PC-3 (cell line): ENCODE measurements around the gene KLKB1. TPM values are rescaled to one million over a fixed set of nuclear protein-coding genes. Genes with fewer than 3 reads are reported as not detected.

Source experiments
- ATAC-seq: fragments of 200-7000 bp; cut with Tn5 transposase; 2 replicates; pipeline ENCODE4 v1.9.1; 2020; ENCODE audit warnings: mild to moderate bottlenecking, moderate library complexity
- BruUV-seq: library from RNA; stranded (reverse); fragments of 400-500 nt; replicated peaks from 2 replicates; lab custom pipeline; 2021; lab: Mats Ljungman, UMichigan
- CTCF ChIA-PET: fragments of 300-600 bp; sonication (Branson Sonifier 250); formaldehyde crosslinking; loops from one replicate; lab custom pipeline; 2022; ENCODE audit warnings: antibody characterized with exemption; lab: Charles Lee
- POLR2A ChIA-PET: fragments of 300-600 bp; sonication (Branson Sonifier 250); formaldehyde crosslinking; loops from one replicate; lab custom pipeline; 2022; ENCODE audit warnings: antibody characterized with exemption; ENCODE audit not compliant: unreplicated experiment; lab: Charles Lee
- DNase-seq: peaks from one replicate; pipeline ENCODE4 v3.0.0-alpha.2; 2015
- H2AFZ ChIP-seq: fragments of 300-600 bp; sonication (generic); 2 replicates; pipeline ENCODE4 v1.6.0; 2016; ENCODE audit warnings: antibody characterized with exemption, low read length
- H3F3A ChIP-seq: fragments of 300-600 bp; sonication (generic); one replicate; pipeline ENCODE4 v1.6.0; 2017; ENCODE audit warnings: antibody characterized with exemption, low read length, control low read depth, mild to moderate bottlenecking; ENCODE audit not compliant: unreplicated experiment
- H3K27ac ChIP-seq: fragments of 300-600 bp; sonication (generic); 2 replicates; pipeline ENCODE4 v1.5.1; 2016; ENCODE audit warnings: mild to moderate bottlenecking, low read length
- H3K27me3 ChIP-seq: fragments of 300-600 bp; sonication (generic); 2 replicates; pipeline ENCODE4 v1.6.1; 2016; ENCODE audit warnings: low read length, mixed read lengths
- H3K36me3 ChIP-seq: fragments of 300-600 bp; sonication (generic); 2 replicates; pipeline ENCODE4 v1.6.1; 2016; ENCODE audit warnings: low read depth, mixed run types, low read length, mixed read lengths
- H3K4me1 ChIP-seq: fragments of 300-600 bp; sonication (generic); 2 replicates; pipeline ENCODE4 v1.5.1; 2016; ENCODE audit warnings: low read length; ENCODE audit not compliant: insufficient read depth
- H3K4me2 ChIP-seq: fragments of 300-600 bp; sonication (generic); 2 replicates; pipeline ENCODE4 v1.6.0; 2016; ENCODE audit warnings: low read length
- H3K4me3 ChIP-seq: fragments of 300-600 bp; sonication (generic); 2 replicates; pipeline ENCODE4 v1.5.1; 2016; ENCODE audit warnings: mild to moderate bottlenecking, low read length, mixed read lengths
- H3K79me2 ChIP-seq: fragments of 300-600 bp; sonication (generic); 2 replicates; pipeline ENCODE4 v1.6.1; 2017; ENCODE audit warnings: low read length, mixed read lengths
- H3K9ac ChIP-seq: fragments of 300-600 bp; sonication (generic); 2 replicates; pipeline ENCODE4 v1.6.0; 2016; ENCODE audit warnings: mild to moderate bottlenecking, low read length
- H3K9me2 ChIP-seq: fragments of 300-600 bp; sonication (generic); replicated peaks from 2 replicates; pipeline ENCODE4 v1.6.1; 2016; ENCODE audit warnings: mixed run types, low read length, mixed read lengths
- H3K9me3 ChIP-seq: fragments of 300-600 bp; sonication (generic); 2 replicates; pipeline ENCODE4 v1.6.1; 2016; ENCODE audit warnings: low read length, mixed read lengths
- H4K20me1 ChIP-seq: fragments of 300-600 bp; sonication (generic); 2 replicates; pipeline ENCODE4 v1.6.1; 2016; ENCODE audit warnings: low read length, mixed read lengths
- EZH2 ChIP-seq: fragments of 300-600 bp; sonication (generic); IDR thresholded peaks from one replicate; pipeline ENCODE4 v1.6.1; 2017; ENCODE audit warnings: antibody characterized with exemption, mild to moderate bottlenecking, low read length; ENCODE audit not compliant: unreplicated experiment
- EZH2phosphoT487 ChIP-seq: fragments of 300-600 bp; sonication (generic); IDR thresholded peaks from 2 replicates; pipeline ENCODE4 v1.6.1; 2018; ENCODE audit warnings: mild to moderate bottlenecking, antibody characterized with exemption, low read length, borderline replicate concordance
- intact Hi-C: fragments of 100-400 bp; cut with micrococcal nuclease; formaldehyde crosslinking; loops from 2 replicates; pipeline ENCODE4 v1.9.0; 2023
- total RNA-seq: library from RNA; depleted of rRNA; stranded (reverse); fragments of >200 nt; gene quantifications from 2 replicates; pipeline ENCODE4 v1.2.3, GENCODE V29; 2014
- TF ChIP-seq, protein P1 (sequence below): fragments of 300-600 bp; sonication (generic); conservative IDR thresholded peaks from 2 replicates; pipeline ENCODE4 v1.5.1; 2017; ENCODE audit warnings: antibody characterized with exemption, low read depth, mild to moderate bottlenecking, low read length

KLKB1 gene
- total RNA-seq, 1 experiment from 2014 or later = not detected

DNA sequence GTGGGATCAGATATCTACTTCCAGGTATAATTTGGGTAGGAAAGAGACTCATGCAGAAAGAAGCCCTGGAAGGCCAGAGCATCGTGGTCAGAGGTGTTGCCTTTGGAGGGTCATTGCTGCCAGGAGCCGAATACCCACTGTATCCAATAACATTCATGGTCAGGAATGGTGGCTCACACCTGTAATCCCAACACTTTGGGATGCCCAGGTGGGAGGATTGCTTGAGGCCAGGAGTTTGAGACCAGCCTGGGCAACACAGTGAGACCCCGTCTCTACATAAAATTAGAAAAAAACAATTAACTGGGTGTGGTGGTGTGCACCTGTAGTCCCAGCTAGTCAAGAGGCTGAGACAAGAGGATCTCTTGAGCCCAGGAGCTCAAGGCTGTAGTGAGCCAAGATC lies 27.8 kb downstream of the KLKB1 start:
- no peaks in the 10 kb centered on the region for H3K4me1 ChIP-seq
- no peaks in the 10 kb centered on the region for H3F3A ChIP-seq
- TF ChIP-seq EZH2phosphoT487 (no peak), EZH2 (no peak)
- no peak overlapping the region for H3K27ac ChIP-seq
- H3K4me2 ChIP-seq = no peak overlapping the region
- intact Hi-C loops = no loop called here
- ChIA-PET POLR2A (no interaction called here), CTCF (no interaction called here)
- no peak overlapping the region for H2AFZ ChIP-seq
- no peaks in the 10 kb centered on the region for H4K20me1 ChIP-seq
- H3K9me3 ChIP-seq = no peaks in the 10 kb centered on the region
- no peaks in the 10 kb centered on the region for H3K9me2 ChIP-seq
- H3K79me2 ChIP-seq = no peaks in the 10 kb centered on the region
- ATAC-seq (no peak), DNase-seq (no peak)
- H3K4me3 ChIP-seq = no peak overlapping the region
- no peaks in the 10 kb centered on the region for H3K36me3 ChIP-seq
- peaks cover 60% of the 10 kb centered on the region for H3K27me3 ChIP-seq
- no peak overlapping the region for H3K9ac ChIP-seq
- BruUV-seq = no TSS peak

DNA sequence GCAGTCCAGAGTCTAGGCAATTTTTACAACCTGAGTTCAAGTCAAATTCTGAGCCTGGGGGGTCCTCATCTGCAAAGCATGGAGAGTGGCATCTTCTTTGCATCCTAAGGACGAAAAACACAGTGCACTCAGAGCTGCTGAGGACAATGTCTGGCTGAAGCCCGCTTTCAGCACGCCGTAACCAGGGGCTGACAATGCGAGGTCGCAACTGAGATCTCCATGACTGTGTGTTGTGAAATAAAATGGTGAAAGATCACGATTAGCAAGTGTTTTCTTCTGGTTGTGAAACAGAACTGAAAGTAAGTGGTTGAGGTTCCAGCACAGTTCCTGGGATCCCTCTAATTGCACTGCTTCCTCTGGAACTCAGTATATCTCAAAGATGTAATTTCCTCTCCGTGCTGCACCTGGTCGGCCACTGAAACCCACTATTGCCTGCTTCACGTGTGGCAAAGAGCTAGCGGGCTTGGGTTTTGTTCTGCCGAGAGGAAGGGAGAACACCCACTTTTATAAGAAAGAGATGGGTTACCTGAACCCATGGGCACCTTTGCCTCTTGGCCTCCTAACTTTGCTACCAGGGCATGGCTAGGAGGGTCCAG lies 31.0 kb downstream of the KLKB1 start:
- Histone ChIP-seq H3K9me2 (no peaks in the 10 kb centered on the region), H3K4me2 (no peak overlapping the region), H3K9ac (no peak overlapping the region), H4K20me1 (no peaks in the 10 kb centered on the region), H3K36me3 (no peaks in the 10 kb centered on the region), H2AFZ (no peak overlapping the region), H3K27ac (no peak overlapping the region), H3F3A (no peaks in the 10 kb centered on the region), H3K79me2 (no peaks in the 10 kb centered on the region), H3K4me1 (no peaks in the 10 kb centered on the region), H3K27me3 (peaks cover 50% of the 10 kb centered on the region), H3K4me3 (no peak overlapping the region), H3K9me3 (no peaks in the 10 kb centered on the region)
- POLR2A ChIA-PET = no interaction called here
- intact Hi-C loops = no loop called here
- CTCF ChIA-PET = no interaction called here
- BruUV-seq = no TSS peak
- DNase-seq (no peak), ATAC-seq (no peak)
- TF ChIP-seq EZH2 (no peak), EZH2phosphoT487 (no peak)
- TF ChIP-seq, protein P1, sequence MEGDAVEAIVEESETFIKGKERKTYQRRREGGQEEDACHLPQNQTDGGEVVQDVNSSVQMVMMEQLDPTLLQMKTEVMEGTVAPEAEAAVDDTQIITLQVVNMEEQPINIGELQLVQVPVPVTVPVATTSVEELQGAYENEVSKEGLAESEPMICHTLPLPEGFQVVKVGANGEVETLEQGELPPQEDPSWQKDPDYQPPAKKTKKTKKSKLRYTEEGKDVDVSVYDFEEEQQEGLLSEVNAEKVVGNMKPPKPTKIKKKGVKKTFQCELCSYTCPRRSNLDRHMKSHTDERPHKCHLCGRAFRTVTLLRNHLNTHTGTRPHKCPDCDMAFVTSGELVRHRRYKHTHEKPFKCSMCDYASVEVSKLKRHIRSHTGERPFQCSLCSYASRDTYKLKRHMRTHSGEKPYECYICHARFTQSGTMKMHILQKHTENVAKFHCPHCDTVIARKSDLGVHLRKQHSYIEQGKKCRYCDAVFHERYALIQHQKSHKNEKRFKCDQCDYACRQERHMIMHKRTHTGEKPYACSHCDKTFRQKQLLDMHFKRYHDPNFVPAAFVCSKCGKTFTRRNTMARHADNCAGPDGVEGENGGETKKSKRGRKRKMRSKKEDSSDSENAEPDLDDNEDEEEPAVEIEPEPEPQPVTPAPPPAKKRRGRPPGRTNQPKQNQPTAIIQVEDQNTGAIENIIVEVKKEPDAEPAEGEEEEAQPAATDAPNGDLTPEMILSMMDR = no peak

DNA sequence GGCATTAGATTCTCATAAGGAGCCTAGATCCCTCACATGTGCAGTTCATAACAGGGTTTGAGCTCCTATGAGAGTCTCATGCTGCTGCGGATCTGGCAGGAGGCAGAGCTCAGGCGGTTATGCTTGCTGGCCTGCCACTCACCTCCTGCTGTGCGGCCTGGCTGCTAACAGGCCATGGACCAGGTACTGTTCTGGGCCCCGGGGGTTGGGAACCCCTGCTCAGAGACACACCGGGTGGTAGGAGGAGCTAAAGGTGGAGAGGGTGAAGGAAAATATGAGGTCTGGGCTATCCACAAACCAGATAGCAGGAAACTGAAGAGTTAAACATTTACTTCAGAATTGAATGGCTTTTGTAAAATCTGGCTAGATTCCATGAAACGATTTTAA lies 32.8 kb downstream of the KLKB1 start:
- CTCF ChIA-PET = no interaction called here
- Histone ChIP-seq H3K36me3 (no peaks in the 10 kb centered on the region), H3K9ac (no peak overlapping the region), H3F3A (no peaks in the 10 kb centered on the region), H2AFZ (no peak overlapping the region), H3K79me2 (no peaks in the 10 kb centered on the region), H4K20me1 (no peaks in the 10 kb centered on the region), H3K27me3 (peaks cover 56% of the 10 kb centered on the region), H3K9me2 (no peaks in the 10 kb centered on the region), H3K4me2 (no peak overlapping the region), H3K9me3 (no peaks in the 10 kb centered on the region), H3K4me1 (no peaks in the 10 kb centered on the region), H3K27ac (no peak overlapping the region), H3K4me3 (no peak overlapping the region)
- BruUV-seq = no TSS peak
- TF ChIP-seq, protein P1 = no peak
- TF ChIP-seq EZH2 (no peak), EZH2phosphoT487 (no peak)
- DNase-seq = no peak
- intact Hi-C loops = no loop called here
- ATAC-seq = no peak
- POLR2A ChIA-PET = no interaction called here
